Measurements from ENCODE around the gene ASIC1.

DNA sequence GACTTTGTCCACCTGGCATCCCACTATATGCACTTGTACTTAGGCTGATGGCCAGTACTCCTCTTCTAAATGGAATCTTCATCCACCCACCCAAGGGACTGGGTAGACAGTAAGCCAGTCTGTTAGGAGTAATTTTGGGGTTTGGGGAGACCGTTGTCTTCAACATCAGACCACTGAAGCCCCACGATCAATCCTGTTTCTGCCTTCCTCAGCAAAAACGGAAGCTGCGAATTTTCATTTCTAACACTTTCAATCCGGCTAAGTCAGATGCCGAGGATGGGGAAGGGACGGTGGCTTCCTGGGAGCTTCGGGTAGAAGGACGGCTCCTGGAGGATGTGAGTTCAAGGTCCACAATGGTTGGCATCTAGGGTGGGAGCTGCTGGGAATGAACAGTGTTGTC, 29.8 kb downstream of the ASIC1 start:
- TF ChIP-seq, protein P1, sequence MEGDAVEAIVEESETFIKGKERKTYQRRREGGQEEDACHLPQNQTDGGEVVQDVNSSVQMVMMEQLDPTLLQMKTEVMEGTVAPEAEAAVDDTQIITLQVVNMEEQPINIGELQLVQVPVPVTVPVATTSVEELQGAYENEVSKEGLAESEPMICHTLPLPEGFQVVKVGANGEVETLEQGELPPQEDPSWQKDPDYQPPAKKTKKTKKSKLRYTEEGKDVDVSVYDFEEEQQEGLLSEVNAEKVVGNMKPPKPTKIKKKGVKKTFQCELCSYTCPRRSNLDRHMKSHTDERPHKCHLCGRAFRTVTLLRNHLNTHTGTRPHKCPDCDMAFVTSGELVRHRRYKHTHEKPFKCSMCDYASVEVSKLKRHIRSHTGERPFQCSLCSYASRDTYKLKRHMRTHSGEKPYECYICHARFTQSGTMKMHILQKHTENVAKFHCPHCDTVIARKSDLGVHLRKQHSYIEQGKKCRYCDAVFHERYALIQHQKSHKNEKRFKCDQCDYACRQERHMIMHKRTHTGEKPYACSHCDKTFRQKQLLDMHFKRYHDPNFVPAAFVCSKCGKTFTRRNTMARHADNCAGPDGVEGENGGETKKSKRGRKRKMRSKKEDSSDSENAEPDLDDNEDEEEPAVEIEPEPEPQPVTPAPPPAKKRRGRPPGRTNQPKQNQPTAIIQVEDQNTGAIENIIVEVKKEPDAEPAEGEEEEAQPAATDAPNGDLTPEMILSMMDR (conservative IDR thresholded peaks at IDR 0.05; ENCODE audit: low read depth, low read length), result no peak
- TF ChIP-seq EZH2 (IDR thresholded peaks at IDR 0.05; ENCODE audit: low read length, unreplicated experiment), result no peak

Data from PC-3 (cell line).